ENCODE measurements around the gene PBX2. TPM values are rescaled to one million over a fixed set of nuclear protein-coding genes. Genes with fewer than 3 reads are reported as not detected.

PBX2 gene
- total RNA-seq, 2 donors from 2014 or later = 98.3 to 104 TPM

DNA sequence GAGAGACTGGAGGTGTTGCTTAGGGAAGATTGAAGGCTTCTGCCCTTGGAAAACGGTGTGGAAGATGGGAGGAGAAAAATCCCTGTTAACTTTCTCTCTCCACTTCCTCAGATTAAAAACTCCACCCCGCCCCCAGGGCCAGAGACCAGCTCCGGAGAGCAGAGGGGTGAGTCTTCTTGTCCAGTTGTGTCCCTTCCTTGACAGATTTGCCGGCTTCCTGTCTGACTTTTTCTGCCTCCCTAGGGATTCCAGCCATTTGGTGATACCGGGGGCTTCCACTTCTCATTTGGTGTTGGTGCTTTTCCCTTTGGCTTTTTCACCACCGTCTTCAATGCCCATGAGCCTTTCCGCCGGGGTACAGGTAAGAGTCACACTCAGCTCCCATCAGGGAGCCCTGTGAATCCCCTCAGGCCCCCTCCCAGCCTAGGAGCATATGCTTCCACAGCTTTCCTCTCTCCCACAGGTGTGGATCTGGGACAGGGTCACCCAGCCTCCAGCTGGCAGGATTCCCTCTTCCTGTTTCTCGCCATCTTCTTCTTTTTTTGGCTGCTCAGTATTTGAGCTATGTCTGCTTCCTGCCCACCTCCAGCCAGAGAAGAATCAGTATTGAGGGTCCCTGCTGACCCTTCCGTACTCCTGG lies 10.1 kb downstream of the PBX2 start:
- peaks cover 11 to 13% of the 10 kb centered on the region in 2 donors for H3K36me3 Mint-ChIP-seq (ENCODE audit: insufficient read depth in 2 of 2)
- peak overlapping the region; percentile 10 for H3K27ac Mint-ChIP-seq
- DNase-seq (no peak), ATAC-seq (replicated peaks in 1 of 2) (no peak)
- peak overlapping the region; percentile 93 to 98 for H3K4me3 Mint-ChIP-seq
- H3K4me1 Mint-ChIP-seq (ENCODE audit: low read depth) = peaks cover 62% of the 10 kb centered on the region
- H3K27me3 Mint-ChIP-seq (ENCODE audit: low read depth) = no peaks in the 10 kb centered on the region
- no peaks in the 10 kb centered on the region for H3K9me3 Mint-ChIP-seq

DNA sequence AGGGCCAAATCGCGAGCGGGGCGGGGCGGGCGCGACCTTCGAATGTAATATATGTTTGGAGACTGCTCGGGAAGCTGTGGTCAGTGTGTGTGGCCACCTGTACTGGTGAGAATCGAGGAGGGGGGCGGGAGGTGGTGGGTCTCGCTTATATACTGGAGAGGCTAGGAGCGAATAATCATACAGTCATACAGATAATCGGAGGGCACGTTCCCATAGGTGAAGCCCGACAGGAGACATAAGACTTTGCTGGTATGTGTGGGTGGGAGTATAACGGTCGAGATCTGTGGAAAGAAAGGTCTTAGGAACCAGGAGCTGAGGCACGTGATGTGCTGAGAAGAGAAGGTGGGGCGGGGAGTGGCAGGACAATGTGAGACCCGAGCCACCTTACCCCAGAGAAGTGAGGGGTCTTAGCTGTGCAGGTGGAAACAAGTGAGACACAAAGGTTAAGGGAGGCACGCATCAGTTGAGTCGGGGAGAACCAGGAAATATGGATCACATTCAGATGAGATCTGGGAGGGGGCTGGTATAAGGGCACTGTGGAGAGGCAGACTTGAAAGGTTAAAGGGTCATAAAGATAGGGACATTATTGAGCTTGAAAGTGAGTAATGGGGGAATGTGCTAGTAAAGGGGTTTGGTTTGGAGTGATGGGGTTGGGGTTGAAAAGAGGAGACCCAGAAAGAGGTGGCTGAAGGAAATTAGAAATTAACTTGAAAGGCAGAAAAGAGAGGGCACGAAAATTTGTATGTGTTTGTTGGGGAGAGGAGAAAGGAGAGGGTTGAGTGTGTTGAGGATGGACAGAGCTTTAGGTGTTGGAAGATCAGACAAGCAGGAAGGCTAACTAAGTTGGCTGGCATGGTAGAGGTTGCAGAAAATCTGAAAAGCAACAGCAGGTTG lies 11.2 kb downstream of the PBX2 start:
- Mint-ChIP-seq H3K27ac (peak overlapping the region; percentile 91), H3K36me3 (ENCODE audit: insufficient read depth in 2 of 2) (peaks cover 13% of the 10 kb centered on the region in 2 donors), H3K27me3 (ENCODE audit: low read depth) (no peaks in the 10 kb centered on the region), H3K4me3 (peak overlapping the region; percentile 93 to 98), H3K4me1 (ENCODE audit: low read depth) (peaks cover 73% of the 10 kb centered on the region), H3K9me3 (no peaks in the 10 kb centered on the region)
- DNase-seq (no peak), ATAC-seq (replicated peaks in 1 of 2) (no peak)

DNA sequence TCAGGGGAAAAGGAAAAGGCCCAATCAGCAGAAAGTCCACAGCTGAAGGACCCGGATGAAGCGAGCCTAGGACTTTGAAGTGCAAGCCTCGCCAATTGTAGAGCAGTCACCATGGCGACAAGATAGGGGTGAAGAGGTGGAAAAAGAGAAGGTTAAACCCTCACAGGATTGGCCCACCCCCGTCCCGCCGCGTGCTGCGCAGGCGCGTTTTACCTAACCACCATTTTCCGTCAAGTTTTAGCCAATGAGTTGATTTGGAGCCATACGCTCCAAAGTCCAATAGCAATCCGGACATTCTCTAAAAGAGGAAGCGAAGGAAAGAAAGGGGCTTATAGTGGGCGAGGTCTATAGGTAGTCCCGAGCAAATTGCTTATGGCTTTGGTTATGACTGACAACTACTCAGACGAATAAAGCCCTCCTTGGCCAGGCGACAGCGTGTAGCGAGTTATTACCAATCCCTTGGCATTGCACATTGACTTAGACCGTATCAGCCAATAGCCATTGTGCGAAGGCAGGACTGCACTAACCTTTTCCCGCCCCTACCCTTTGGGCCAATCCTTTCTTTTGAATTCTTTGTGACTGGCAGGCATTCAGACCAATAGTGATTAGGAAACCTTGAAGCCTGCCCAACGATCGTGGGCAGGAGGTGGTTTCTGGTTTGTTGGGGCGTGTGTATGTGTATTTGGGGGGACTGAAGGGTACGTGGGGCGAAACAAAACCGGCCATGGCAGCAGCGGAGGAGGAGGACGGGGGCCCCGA lies 12.0 kb downstream of the PBX2 start, which contains the start of gene RNF5:
Gene RNF5 (plus strand): TSS at position 618 of the 759 bp plus-strand sequence. CDS start 107 bp downstream, at position 725.
- ATAC-seq (replicated peaks in 1 of 2) = peak; percentile 86 to 88
- H3K36me3 Mint-ChIP-seq (ENCODE audit: insufficient read depth in 2 of 2) = peaks cover 13% of the 10 kb centered on the region in 2 donors
- DNase-seq = peak; percentile 90 to 95
- peaks cover 81% of the 10 kb centered on the region for H3K4me1 Mint-ChIP-seq (ENCODE audit: low read depth)
- H3K4me3 Mint-ChIP-seq = peak within 1 kb of the TSS; percentile 93 to 98
- H3K27me3 Mint-ChIP-seq (ENCODE audit: low read depth) = no peaks in the 10 kb centered on the region
- H3K9me3 Mint-ChIP-seq = no peaks in the 10 kb centered on the region
- H3K27ac Mint-ChIP-seq = peak within 1 kb of the TSS; percentile 91

DNA sequence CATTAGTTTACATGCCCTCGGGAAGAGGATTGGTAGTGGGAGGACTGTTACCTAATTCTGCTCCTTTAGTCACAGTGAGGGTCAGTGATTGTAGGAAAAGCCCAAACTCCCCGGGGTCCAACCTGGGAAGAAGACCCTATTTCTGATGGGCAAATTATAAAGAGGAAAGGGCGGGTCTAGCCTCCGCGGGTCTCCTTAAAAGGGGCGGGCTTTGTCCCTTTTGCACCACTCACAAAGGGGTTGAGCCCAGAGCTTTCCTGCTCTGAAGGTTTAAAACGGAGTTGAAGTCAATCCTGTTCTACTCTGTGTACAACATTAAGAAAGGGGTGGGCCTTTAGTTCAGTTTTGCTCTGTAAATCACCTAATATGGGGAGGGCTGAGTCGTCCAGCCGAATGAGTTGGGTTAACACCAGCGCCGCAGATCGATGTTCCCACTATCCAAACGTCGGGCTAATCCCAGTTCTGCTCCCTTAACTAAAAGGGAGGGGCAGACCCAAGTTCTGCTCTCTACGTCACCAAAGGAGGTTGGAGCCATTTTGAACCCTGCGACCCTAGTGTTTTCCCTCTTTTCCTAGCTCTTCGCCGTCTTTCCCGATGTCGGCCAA lies 12.7 kb downstream of the PBX2 start:
- DNase-seq = peak; percentile 48 to 54
- peak overlapping the region; percentile 93 to 98 for H3K4me3 Mint-ChIP-seq
- H3K9me3 Mint-ChIP-seq = no peaks in the 10 kb centered on the region
- H3K4me1 Mint-ChIP-seq (ENCODE audit: low read depth) = peaks cover 85% of the 10 kb centered on the region
- peak overlapping the region; percentile 91 for H3K27ac Mint-ChIP-seq
- peaks cover 13% of the 10 kb centered on the region in 2 donors for H3K36me3 Mint-ChIP-seq (ENCODE audit: insufficient read depth in 2 of 2)
- ATAC-seq (replicated peaks in 1 of 2) = no peak
- no peaks in the 10 kb centered on the region for H3K27me3 Mint-ChIP-seq (ENCODE audit: low read depth)

DNA sequence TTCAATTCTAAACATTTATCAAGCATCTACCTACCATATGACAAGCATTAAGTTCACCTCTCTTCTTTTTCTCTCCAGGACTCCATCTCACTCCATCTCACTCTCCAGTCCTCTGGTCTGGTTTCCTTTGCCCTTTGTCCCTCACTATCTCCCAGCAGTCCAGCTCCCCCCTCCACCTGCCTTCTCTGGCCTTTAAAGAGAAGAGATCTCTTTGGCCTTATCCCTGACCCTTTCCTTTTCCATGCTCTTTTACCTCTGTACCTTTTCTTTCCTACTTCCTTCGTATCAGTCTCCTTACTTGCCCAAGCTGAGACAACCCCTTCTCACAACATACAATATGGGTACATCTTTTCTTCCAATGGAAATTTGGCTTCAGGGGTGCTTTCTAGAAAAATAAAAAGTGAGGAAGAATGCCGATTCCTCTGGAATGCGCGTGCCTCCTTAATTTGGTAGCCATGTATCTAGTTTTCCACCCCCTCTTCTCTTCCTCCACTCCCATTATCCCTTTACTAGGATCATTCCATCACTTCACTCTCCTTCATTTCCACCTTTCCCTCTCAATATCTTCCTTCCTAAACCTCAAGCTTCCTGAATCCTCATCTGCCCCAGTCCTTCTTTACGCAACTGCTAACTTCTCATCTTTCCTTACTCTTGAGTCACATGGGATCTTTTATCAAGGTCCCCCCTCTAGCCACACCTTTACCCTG lies 13.4 kb downstream of the PBX2 start:
- ATAC-seq (replicated peaks in 1 of 2) (no peak), DNase-seq (no peak)
- Mint-ChIP-seq H3K36me3 (ENCODE audit: insufficient read depth in 2 of 2) (peaks cover 13% of the 10 kb centered on the region in 2 donors), H3K9me3 (no peaks in the 10 kb centered on the region), H3K4me3 (peak overlapping the region; percentile 93 to 98), H3K27me3 (ENCODE audit: low read depth) (no peaks in the 10 kb centered on the region), H3K4me1 (ENCODE audit: low read depth) (peaks cover 84% of the 10 kb centered on the region), H3K27ac (peak overlapping the region; percentile 91)

DNA sequence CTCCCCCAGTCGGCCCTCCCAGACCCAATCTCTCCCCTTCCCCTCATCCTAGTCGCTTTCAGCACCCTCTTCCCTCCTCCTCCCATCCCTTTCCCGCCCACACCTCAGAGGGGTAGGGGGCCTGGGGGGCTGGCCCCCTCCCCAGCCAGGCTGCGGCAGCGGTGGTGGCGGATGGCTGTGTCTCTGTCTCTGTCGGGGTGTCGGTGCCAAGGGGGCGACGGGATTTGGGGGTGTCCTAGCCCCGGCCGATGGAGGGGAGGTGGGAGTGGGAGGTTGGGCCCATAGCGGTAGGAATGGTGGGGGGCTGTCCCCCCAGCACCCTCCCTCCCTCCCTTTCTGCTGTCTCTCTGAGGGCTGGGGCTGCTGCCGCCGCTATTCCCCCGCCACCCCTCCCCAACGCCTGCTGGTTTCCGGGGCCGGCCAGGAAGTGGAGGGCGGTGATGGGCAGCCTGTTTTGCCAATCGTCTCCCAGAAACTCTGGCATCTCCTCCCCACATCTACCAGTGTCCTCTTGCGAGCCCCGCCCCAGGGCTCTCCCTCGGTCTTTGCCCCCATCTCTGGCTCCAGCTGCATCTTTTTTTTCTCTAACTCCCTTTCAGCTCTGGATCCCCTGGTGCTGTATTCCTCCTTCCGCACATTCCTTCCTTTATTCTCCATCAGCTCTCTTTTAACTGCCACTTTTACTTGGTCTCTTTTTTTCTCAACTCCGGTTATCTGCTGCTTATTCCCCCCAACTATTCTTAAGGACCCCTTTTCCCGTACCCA lies 14.1 kb downstream of the PBX2 start, which contains the start of gene AGPAT1:
Gene AGPAT1 (minus strand): TSS at position 374 of the 765 bp plus-strand sequence. CDS start 4,588 bp downstream, outside the sequence.
- ATAC-seq (replicated peaks in 1 of 2) (peak; percentile 57 to 62), DNase-seq (peak; percentile 97 to 99)
- H3K4me3 Mint-ChIP-seq = peak within 1 kb of the TSS; percentile 93 to 98
- H3K9me3 Mint-ChIP-seq = no peaks in the 10 kb centered on the region
- peaks cover 10 to 11% of the 10 kb centered on the region in 2 donors for H3K36me3 Mint-ChIP-seq (ENCODE audit: insufficient read depth in 2 of 2)
- H3K27ac Mint-ChIP-seq = peak within 1 kb of the TSS; percentile 91
- peaks cover 81% of the 10 kb centered on the region for H3K4me1 Mint-ChIP-seq (ENCODE audit: low read depth)
- H3K27me3 Mint-ChIP-seq (ENCODE audit: low read depth) = no peaks in the 10 kb centered on the region

DNA sequence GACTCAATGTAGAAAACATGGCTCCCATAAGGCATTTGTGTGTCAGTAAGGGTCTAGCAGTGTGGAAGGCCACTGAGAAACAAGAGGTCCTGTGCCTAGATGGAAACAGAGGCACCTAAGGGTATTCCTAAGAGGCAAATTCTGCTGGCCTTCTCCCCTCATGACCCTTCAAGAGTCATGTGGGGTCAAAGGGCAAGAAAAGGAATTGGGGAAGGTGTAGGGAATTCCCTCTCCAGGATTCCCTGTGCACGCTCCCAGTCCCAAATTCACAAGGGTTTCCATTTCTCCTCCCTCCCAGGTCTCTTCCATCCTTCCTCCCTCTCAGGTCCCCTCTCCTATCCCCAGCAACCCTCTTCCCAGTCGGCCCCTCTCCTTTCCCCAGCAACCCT lies 14.7 kb downstream of the PBX2 start:
- Mint-ChIP-seq H3K9me3 (no peaks in the 10 kb centered on the region), H3K27ac (peak overlapping the region; percentile 89), H3K4me1 (ENCODE audit: low read depth) (peaks cover 75% of the 10 kb centered on the region), H3K36me3 (ENCODE audit: insufficient read depth in 2 of 2) (peaks cover 6 to 10% of the 10 kb centered on the region in 2 donors), H3K4me3 (peak overlapping the region; percentile 93 to 98), H3K27me3 (ENCODE audit: low read depth) (no peaks in the 10 kb centered on the region)
- no peak for DNase-seq
- no peak for ATAC-seq (replicated peaks in 1 of 2)

DNA sequence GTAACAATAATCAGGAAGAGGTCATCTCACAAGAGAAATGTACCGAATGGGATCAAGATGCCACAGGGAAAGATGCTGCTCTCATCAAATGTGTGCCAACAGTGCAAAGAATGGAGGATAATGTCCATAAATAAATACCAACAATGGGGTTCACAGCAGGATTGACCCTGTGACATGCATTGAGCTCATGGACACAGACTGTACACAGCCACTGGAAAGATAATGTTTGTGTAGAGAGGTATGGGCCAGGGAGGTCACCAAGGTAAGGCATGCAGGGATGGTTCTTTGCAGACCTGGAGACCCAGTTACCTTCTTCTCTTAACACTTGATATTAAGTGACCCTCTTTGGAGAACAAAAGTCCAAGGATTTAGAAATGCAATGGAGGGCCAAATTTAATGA lies 15.6 kb downstream of the PBX2 start:
- no peak for DNase-seq
- no peak for ATAC-seq (replicated peaks in 1 of 2)
- H3K9me3 Mint-ChIP-seq = no peaks in the 10 kb centered on the region
- peaks cover 6 to 9% of the 10 kb centered on the region in 2 donors for H3K36me3 Mint-ChIP-seq (ENCODE audit: insufficient read depth in 2 of 2)
- H3K4me3 Mint-ChIP-seq = peak overlapping the region; percentile 23 to 63
- H3K4me1 Mint-ChIP-seq (ENCODE audit: low read depth) = peaks cover 66% of the 10 kb centered on the region
- no peaks in the 10 kb centered on the region for H3K27me3 Mint-ChIP-seq (ENCODE audit: low read depth)
- peak overlapping the region; percentile 31 for H3K27ac Mint-ChIP-seq

DNA sequence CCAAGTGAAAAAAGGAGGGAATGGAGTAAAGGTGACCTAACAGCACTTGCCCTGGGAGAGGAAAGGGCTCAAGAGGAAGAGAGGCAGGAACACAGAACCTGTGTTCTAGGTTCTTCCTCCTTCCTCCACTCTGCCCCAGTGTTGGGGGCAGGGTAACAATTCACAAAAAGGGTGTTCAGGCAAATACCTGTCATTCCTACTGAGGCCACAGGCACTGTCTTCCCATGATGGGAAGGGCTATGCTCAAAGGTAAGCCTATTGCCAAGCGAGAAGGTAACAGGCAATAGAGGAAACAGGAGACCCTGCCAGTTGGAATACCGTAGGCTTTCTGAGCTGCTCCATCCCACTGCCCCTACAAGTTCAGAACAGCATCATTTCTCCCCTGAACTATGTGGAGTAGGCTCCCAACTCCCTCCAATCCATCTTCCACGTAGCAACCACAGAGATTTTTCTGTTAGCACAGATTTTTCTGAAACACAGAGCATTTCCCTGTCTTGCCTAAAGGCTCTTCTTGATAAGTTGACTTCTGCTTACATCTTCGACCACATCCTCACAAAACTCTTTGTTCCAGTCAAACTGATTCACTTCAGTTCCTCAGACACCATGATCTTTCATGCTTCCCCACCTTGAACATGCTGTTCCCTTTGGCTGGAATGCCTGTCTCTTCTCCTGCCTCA lies 16.8 kb downstream of the PBX2 start:
- DNase-seq (no peak), ATAC-seq (replicated peaks in 1 of 2) (no peak)
- Mint-ChIP-seq H3K27me3 (ENCODE audit: low read depth) (no peaks in the 10 kb centered on the region), H3K4me3 (no peak overlapping the region), H3K9me3 (no peaks in the 10 kb centered on the region), H3K4me1 (ENCODE audit: low read depth) (peaks cover 54% of the 10 kb centered on the region), H3K36me3 (ENCODE audit: insufficient read depth in 2 of 2) (peaks cover 0 to 2% of the 10 kb centered on the region in 2 donors), H3K27ac (no peak overlapping the region)

DNA sequence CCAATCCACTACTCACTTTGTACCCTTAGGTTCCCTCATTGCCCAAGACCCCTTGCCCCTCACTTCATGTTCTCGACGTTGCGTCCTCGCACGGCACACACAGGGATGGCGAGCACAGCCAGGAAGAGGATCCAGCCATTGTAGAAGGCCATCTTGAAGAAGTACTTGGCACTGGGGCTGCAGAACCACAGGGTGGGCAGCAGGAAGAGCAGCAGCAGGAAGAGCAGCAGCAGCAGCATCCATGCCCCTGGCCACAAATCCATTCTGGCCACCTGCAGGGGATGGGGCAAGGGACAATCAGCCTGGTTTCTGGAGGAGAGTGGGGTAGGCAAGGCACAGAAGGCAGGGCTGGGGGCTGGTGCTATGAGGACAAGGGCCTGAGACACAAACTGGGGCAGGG lies 18.8 kb downstream of the PBX2 start:
- no peak for DNase-seq
- Mint-ChIP-seq H3K36me3 (ENCODE audit: insufficient read depth in 2 of 2) (peaks cover 0 to 1% of the 10 kb centered on the region in 2 donors), H3K9me3 (no peaks in the 10 kb centered on the region), H3K4me1 (ENCODE audit: low read depth) (peaks cover 40% of the 10 kb centered on the region), H3K27me3 (ENCODE audit: low read depth) (no peaks in the 10 kb centered on the region), H3K27ac (no peak overlapping the region), H3K4me3 (no peak overlapping the region)
- ATAC-seq (replicated peaks in 1 of 2) = no peak

DNA sequence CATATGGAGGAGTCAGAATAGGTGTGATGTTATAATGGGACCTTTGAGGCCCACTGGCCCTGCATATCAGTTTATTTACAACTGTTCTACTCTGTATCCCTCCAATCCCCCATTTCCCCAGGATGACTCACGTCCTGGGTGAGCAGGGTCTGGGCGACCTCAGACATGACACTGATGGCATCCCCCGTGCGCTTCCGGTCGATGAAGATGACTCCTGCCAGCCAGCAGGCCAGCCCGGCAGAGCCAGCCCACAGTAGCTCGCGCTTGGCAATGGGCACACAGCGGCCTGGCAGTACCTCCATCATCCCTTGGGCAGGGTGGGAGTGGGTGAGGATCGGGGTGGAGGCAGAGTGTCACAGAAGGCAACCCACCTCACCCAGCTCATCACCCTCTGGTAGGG lies 19.7 kb downstream of the PBX2 start:
- peaks cover 35% of the 10 kb centered on the region for H3K4me1 Mint-ChIP-seq (ENCODE audit: low read depth)

More for the DNA sequence above, 19.7 kb downstream of the PBX2 start:
- ATAC-seq (replicated peaks in 1 of 2) = no peak
- Mint-ChIP-seq H3K27me3 (ENCODE audit: low read depth) (no peaks in the 10 kb centered on the region), H3K9me3 (no peaks in the 10 kb centered on the region), H3K4me3 (no peak overlapping the region), H3K27ac (no peak overlapping the region), H3K36me3 (ENCODE audit: insufficient read depth in 2 of 2) (peaks cover 0 to 1% of the 10 kb centered on the region in 2 donors)
- no peak for DNase-seq
